NCI-H187 (cell line): Measurements from ENCODE around the gene SPATA13.
"Not testable (repeated sequence)": the region's sequence is repeated elsewhere in the genome, so short reads cannot be mapped to it uniquely, and the experiment has no call there.

Experiments used
- DNase-seq, 2 experiments: peaks; one replicate each; lab custom pipeline; 2025; lab: John Stamatoyannopoulos, UW

SPATA13 gene

DNA sequence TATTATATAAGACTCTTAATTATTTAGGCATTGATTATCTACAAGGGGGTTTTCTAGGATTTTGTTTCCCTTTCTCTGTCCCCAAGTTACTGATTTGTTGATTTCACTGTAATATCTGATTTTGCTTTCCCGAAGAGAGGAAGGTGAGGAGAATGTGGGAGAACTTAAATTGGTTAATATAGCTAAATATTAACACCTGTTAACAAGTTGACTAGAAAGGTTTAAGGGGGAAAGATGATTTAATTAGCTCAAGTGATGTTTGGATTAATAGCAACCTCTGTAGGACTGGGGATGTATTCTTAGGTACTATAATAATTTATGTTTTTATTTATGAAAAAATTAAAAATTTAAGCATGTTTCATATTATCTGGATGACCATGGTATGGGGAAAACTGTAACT, 35.1 kb downstream of the SPATA13 start:
- DNase-seq: no peak

DNA sequence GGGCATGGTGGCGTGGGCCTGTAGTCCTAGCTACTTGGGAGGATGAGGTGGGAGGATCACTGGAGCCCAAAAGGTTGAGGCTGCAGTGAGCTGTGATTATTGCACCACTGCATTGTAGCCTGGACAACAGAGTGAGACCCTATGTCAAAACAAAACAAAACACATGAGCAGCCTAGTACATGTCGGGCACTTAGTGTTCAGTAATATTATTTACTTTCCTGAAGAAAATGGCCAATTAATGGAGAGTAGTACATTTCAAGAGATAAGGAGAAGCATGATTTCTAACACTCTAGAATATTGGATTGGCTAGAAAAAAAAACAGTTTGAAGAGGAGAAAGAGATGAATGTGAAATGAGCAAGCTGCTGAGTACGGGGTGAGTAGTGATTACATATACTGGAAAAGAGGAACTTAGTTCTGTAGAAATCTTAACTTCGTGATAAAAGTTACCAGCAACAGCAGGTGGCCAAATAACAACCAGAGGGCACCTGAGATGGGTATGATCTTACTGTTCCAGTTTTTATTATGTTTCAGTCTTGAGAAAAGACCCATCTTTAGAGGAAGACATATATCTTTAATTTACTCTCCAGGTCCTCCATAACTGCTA, 36.2 kb downstream of the SPATA13 start:
- DNase-seq: no peak

GRCh38 chr13:24199016-24199415, 38.5 kb downstream of the SPATA13 start:
- no peak for DNase-seq

DNA sequence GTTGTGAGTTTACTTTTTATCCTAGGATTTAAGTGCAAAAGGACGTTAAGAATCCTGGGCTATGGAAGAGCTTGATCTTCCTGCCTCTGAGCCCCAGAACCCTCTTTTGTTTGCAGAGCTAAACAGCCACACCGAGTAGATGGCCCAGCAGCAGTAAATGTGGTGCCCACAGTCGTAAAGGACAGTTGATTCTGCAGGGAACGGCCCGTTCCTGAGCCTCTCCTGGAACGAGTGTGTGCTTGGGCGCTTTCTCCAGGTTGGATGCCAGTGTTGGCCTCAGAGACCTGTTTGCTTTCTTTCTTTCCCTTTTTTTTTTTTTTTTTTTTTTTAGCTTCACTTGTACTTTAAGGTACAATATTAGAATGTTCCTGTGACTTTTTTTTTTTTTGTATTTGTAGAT, 41.7 kb downstream of the SPATA13 start:
- DNase-seq: no peak

- DNase-seq: no peak
These were observed 42.8 kb downstream of the SPATA13 start for GRCh38 chr13:24203273-24203672.

- no peak for DNase-seq
These were observed 43.3 kb downstream of the SPATA13 start for GRCh38 chr13:24203811-24204210.

- not testable (repeated sequence) for DNase-seq
These were observed 44.6 kb downstream of the SPATA13 start for GRCh38 chr13:24205076-24205475.

DNA sequence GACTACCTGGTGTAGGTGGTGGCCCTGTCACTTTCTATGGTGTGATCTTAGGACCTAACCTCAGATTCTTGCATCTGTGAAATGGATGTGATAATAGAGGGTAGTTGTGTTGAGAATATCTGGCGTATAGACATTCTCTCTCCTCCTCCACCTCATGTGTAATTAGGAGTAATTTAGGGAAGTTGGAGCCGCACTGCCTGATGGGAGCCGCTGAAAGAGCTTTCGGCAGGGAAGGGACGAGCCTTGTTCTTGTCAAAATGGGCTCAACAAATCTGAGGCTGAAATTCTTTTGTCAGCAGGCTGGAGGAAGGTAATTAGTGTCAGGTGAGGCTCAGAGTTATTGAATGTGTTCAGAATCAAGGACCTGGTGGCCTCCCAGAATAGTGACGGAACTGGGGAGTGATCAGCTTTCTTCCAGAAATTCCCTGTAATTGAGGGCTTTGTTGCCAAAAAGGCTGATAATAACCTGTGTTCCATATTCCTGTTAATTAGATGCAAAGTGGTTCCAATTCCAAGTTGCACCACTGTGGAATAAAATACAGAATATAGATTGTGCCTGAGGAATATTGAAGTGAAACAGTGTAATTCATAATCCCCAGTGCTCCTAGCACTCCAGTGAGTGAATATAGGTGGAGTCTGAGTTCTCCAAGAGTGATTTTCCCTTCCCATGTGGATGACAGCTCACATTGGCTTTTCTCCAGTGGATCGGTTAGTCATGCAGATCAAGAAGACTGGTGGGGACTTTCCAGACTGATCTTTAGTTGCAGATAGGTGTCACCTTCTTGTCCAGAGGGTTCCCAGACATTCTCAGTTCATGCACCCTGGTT, 47.5 kb downstream of the SPATA13 start:
- no peak for DNase-seq

- DNase-seq: no peak
These were observed 48.6 kb downstream of the SPATA13 start for GRCh38 chr13:24209138-24209537.

DNA sequence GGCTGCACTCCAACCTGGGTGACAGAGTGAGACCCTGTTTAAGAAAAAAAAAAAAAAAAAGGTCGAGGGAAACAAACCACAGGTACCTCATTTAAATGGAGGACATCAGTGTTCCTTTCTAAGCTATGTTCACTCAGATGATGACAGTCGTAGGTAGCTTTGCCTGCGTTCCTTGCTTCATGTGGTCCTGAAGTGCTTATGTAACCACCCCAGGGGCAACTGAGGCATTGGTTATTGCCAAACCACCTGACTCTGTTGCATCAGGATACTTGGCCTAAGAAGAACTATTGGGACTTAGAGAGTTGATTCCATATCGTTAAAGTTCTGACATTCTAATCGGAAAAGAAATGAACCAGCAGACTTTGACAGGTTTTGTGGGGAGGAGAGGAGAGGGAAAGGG, 51.7 kb downstream of the SPATA13 start:
- DNase-seq: no peak

- DNase-seq: no peak
These were observed 52.2 kb downstream of the SPATA13 start for GRCh38 chr13:24212674-24213073.

GRCh38 chr13:24213932-24214331, 53.4 kb downstream of the SPATA13 start:
- no peak for DNase-seq

DNA sequence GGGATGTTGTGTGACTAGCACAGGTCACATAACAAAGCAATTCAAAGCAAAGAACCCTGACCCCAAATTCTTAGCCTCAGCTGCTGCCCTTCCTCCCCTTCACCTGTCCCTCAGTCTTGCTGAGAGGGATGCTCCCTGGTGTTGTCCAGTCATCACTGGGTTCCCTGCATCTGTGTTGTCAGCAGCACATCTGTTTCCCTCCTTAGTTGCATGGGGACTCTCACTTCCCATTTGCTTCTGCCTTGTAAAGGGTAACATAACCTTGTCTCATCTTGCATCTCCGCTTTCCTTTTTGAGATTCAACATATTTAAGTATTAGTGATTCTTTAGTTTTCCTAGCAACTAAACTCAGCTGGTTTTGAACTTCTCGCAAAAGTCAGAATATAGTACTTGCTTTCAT, 54.0 kb downstream of the SPATA13 start:
- DNase-seq: no peak

DNA sequence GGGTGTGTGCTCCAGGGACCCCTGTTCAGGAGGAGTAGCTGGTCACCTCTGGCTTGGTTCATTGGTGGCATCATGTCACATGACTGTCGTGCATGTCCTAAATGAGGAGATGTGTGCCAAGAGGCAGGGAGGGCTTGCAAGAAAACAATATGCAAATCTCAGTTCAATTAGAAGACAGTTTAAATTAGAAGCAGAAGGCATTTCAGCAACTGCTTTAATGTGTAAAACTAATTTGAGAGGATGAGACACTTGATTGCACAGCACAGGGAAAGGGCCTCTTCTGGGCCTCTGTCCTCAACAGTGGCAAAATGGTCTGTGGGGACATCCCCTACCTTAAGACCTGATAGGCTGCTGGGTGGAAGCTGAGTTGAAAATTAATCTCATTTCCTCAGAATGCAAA, 54.6 kb downstream of the SPATA13 start:
- DNase-seq: no peak

DNA sequence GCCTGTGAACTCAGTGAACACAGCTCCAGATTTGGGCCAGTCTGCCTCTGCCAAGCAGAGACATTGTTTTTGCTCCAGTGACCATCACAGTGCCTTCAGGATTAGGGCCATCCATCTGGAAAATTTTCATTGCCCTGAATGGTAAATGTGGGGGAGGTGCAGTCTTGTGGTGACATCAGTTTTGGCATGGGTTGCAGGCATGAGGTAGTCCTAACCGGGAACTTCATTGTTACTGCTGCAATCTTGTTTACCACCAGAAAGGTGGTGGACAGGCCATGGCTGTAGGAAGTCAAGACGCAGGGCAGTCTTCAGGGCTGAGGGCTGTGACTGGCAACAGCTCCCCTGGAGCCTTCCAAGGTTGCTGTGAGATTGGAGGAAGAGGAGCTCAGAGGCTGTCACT, 55.2 kb downstream of the SPATA13 start:
- no peak for DNase-seq

- no peak for DNase-seq
These were observed 55.7 kb downstream of the SPATA13 start for GRCh38 chr13:24216176-24216575.

DNA sequence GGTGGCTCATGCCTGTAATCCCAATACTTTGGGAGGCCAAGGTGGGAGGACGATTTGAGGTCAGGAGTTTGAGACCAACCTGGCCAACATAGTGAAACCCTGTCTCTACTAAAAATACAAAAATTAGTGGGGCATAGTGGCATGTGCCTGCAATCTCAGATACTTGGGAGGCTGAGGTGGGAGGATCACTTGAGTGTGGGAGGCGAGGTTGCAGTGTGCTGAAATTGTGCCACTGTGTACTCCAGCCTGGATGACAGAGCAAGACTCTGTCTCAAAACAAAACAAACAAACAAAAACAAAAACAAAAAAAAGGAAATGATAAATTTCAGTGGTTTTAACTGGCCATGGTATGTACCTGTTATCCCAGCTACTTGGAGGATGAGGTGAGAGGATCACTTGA, 56.3 kb downstream of the SPATA13 start:
- DNase-seq: not testable (repeated sequence)

DNA sequence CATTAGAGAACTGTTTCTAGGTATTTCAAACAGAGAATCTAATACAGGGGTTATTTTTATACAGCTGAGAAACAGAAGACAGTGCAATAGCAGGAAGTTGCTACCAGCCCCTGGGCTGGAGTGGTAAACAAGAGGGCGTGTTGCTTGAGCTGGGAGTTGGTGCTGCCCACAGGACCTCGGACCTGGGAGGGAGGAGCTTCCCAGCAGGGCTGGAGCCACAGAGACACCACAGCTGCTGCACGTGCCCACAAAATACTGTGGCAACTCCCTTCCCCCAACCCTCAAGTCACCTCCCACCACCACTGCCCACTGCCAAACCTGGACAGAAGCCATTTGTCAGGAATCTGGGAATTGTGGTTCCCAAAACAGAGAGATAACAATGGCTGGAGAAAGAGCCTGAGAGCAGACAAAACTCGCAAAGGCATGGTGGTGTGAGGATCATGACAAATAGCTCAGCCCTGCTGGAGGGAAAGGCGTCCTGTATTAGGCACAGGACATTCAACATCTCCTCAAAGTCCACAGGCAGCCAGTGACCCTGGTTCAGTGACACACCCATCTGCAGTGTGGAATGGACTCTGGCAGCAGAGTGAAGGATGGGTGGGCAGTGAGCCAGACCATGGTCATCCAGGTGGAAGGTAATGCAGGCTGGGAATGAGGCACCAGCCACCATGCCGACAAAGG, 57.2 kb downstream of the SPATA13 start:
- no peak for DNase-seq

- DNase-seq: no peak
These were observed 57.8 kb downstream of the SPATA13 start for GRCh38 chr13:24218338-24218737.

- no peak for DNase-seq
These were observed 58.5 kb downstream of the SPATA13 start for GRCh38 chr13:24218977-24219376.

GRCh38 chr13:24220086-24220703, 59.7 kb downstream of the SPATA13 start:
- DNase-seq: peak in 1 of 2 experiments; percentile 12

DNA sequence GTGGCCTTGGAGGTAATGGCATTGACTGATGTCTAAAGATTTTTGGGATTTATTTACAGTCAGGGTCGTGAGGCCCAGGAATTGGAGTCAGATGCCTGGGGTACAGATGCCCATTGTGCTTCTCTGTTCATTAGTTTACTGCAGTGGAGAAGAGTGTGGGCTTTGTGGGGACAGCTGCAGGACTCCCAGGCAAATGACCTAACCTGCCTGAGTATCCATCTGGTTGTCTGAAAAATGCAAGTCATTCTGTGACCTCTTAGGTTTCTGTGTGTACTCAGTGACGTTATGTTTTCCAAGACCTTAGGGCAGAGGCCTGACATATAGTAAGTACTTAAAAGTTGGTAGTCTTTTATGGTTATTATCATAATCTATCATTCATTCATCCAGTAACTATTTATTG, 60.5 kb downstream of the SPATA13 start:
- no peak for DNase-seq

GRCh38 chr13:24222756-24223155, 62.2 kb downstream of the SPATA13 start:
- no peak for DNase-seq
